B cell (primary cell): ENCODE data around the gene KAT7.

Experiments
- EZH2 ChIP-seq: IDR thresholded peaks from 2 replicates; pipeline ENCODE4 v1.6.1; 2012; ENCODE audit warnings: borderline replicate concordance, low read depth, mild to moderate bottlenecking, moderate library complexity, low read length; ENCODE audit not compliant: insufficient read depth, poor library complexity, severe bottlenecking
- TF ChIP-seq, protein P1 (sequence below): fragments of 200-600 bp; IDR thresholded peaks from one replicate; pipeline ENCODE4 v1.8.0; 2022; ENCODE audit warnings: antibody characterized with exemption, mild to moderate bottlenecking

- TF ChIP-seq EZH2, result no peak
- TF ChIP-seq, protein P1, sequence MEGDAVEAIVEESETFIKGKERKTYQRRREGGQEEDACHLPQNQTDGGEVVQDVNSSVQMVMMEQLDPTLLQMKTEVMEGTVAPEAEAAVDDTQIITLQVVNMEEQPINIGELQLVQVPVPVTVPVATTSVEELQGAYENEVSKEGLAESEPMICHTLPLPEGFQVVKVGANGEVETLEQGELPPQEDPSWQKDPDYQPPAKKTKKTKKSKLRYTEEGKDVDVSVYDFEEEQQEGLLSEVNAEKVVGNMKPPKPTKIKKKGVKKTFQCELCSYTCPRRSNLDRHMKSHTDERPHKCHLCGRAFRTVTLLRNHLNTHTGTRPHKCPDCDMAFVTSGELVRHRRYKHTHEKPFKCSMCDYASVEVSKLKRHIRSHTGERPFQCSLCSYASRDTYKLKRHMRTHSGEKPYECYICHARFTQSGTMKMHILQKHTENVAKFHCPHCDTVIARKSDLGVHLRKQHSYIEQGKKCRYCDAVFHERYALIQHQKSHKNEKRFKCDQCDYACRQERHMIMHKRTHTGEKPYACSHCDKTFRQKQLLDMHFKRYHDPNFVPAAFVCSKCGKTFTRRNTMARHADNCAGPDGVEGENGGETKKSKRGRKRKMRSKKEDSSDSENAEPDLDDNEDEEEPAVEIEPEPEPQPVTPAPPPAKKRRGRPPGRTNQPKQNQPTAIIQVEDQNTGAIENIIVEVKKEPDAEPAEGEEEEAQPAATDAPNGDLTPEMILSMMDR, result no peak
Measured at GRCh38 chr17:49821916-49822315, 33.4 kb downstream of the KAT7 start.
